GM23248 (cell line): ENCODE measurements around the gene DUSP9. TPM values are rescaled to one million over a fixed set of nuclear protein-coding genes. Genes with fewer than 3 reads are reported as not detected.

Source experiments
- DNase-seq: peaks from one replicate; pipeline ENCODE4 v3.0.0-alpha.2; 2015
- H2AFZ ChIP-seq: fragments of 200-600 bp; sonication (generic); 2 replicates; pipeline ENCODE4 v1.6.1; 2016; ENCODE audit warnings: antibody characterized with exemption
- H3F3A ChIP-seq: fragments of 200-600 bp; sonication (generic); 2 replicates; pipeline ENCODE4 v1.6.1; 2016; ENCODE audit warnings: mild to moderate bottlenecking, antibody characterized with exemption, mixed run types; ENCODE audit not compliant: insufficient read depth
- H3K27ac ChIP-seq: fragments of 200-600 bp; sonication (generic); 2 replicates; pipeline ENCODE4 v1.5.1; 2016; ENCODE audit warnings: mild to moderate bottlenecking
- H3K27me3 ChIP-seq: fragments of 200-600 bp; sonication (generic); replicated peaks from 2 replicates; pipeline ENCODE4 v1.6.1; 2016; ENCODE audit warnings: mild to moderate bottlenecking; ENCODE audit not compliant: insufficient read depth
- H3K36me3 ChIP-seq: fragments of 200-600 bp; sonication (generic); 2 replicates; pipeline ENCODE4 v1.6.1; 2016; ENCODE audit warnings: low read depth, mild to moderate bottlenecking
- H3K4me1 ChIP-seq: fragments of 200-600 bp; sonication (generic); 2 replicates; pipeline ENCODE4 v1.6.1; 2016; ENCODE audit warnings: mild to moderate bottlenecking; ENCODE audit not compliant: insufficient read depth
- H3K4me2 ChIP-seq: fragments of 200-600 bp; sonication (generic); one replicate; pipeline ENCODE4 v1.6.1; 2016; ENCODE audit warnings: mild to moderate bottlenecking; ENCODE audit not compliant: unreplicated experiment
- H3K4me3 ChIP-seq: fragments of 200-600 bp; sonication (generic); 2 replicates; pipeline ENCODE4 v1.5.1; 2016; ENCODE audit warnings: mild to moderate bottlenecking
- H3K79me2 ChIP-seq: fragments of 200-600 bp; sonication (generic); 2 replicates; pipeline ENCODE4 v1.6.1; 2016; ENCODE audit warnings: mild to moderate bottlenecking; ENCODE audit not compliant: insufficient read depth
- H3K9ac ChIP-seq: fragments of 200-600 bp; sonication (generic); 2 replicates; pipeline ENCODE4 v1.6.1; 2016; ENCODE audit warnings: mild to moderate bottlenecking
- H3K9me2 ChIP-seq: fragments of 200-600 bp; sonication (generic); 2 replicates; pipeline ENCODE4 v1.6.1; 2016; ENCODE audit warnings: mixed run types, mild to moderate bottlenecking, moderate library complexity; ENCODE audit not compliant: insufficient read depth
- H3K9me3 ChIP-seq: fragments of 200-600 bp; sonication (generic); one replicate; pipeline ENCODE4 v1.6.1; 2017; ENCODE audit warnings: low read depth
- H4K20me1 ChIP-seq: fragments of 200-600 bp; sonication (generic); 2 replicates; pipeline ENCODE4 v1.6.0; 2016; ENCODE audit not compliant: insufficient read depth
- EZH2 ChIP-seq: fragments of 200-600 bp; sonication (generic); IDR thresholded peaks from 2 replicates; pipeline ENCODE4 v1.6.1; 2018; ENCODE audit warnings: antibody characterized with exemption, mild to moderate bottlenecking; ENCODE audit not compliant: insufficient read depth, poor library complexity, severe bottlenecking
- EZH2phosphoT487 ChIP-seq: fragments of 200-600 bp; sonication (generic); IDR thresholded peaks from 2 replicates; pipeline ENCODE4 v1.6.1; 2018; ENCODE audit warnings: antibody characterized with exemption, moderate library complexity, mild to moderate bottlenecking, low read depth; ENCODE audit not compliant: insufficient read depth
- whole genome bisulfite sequencing, 2 experiments: methylation state at CpG; one replicate each; pipeline ENCODE4 v1.1.6; 2015 to 2017; ENCODE audit warnings: low lambda C conversion rate in 2 of 2, low coverage in 1 of 2; ENCODE audit errors: missing lambda C conversion rate in 2 of 2; 5-methylcytosine and 5-hydroxymethylcytosine counted together
- in situ Hi-C: fragments of 300-500 bp; cut with MboI; formaldehyde crosslinking; loops from 2 replicates; pipeline ENCODE4 v1.15.0; 2020
- polyA plus RNA-seq: library from polyadenylated mRNA; unstranded; fragments of >200 nt; fragmentation: Nextera tagmentation; extraction: Ambion mirVana; gene quantifications from 2 replicates; pipeline ENCODE4 v1.2.1, GENCODE V29; 2016
- total RNA-seq: library from RNA; depleted of rRNA; stranded (reverse); fragments of >200 nt; shearing (Covaris generic); gene quantifications from 2 replicates; pipeline ENCODE4 v1.2.3, GENCODE V29; 2014

DUSP9 gene
- total and polyA plus RNA-seq, 2 experiments from 2014 or later = not detected

DNA sequence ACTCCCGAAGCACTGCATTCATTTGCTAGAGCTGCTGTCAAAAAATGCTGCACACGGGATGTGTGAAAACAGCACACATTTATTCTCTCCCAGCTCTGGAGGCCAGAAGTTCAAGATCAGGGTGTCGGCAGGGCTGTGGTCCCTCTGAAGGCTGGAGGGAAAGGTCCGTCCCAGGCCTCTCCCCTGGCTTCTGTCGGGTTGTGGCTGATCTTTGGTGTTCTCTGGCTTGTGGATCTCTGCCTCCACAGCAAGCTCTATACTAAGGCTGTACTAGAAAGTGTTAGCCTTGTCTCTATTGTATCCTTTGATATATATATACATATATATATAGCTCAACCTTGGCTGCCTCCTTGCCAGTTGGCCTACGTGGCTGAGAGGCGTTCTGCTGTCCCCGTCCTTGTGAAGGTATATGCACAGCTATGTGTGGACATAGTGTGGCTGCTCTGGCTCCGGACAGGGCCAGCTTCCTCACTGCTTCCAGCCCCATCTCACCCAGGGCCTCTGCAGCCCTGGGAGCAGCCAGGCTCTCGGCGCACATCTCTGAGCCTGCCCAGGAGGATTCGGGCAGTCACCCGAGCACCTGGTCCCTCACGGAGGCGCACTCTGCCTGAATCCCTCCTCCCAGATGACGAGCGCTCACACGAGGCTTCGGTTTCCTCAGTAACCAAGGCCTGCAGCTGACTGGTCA, 15.0 kb upstream of the DUSP9 start:
- 64 to 73% methylated on average over 8 to 13 of the region's 19 CpGs for WGBS, 2 experiments
- no peak for DNase-seq
- no peak for TF ChIP-seq EZH2
- no peak for TF ChIP-seq EZH2phosphoT487

DNA sequence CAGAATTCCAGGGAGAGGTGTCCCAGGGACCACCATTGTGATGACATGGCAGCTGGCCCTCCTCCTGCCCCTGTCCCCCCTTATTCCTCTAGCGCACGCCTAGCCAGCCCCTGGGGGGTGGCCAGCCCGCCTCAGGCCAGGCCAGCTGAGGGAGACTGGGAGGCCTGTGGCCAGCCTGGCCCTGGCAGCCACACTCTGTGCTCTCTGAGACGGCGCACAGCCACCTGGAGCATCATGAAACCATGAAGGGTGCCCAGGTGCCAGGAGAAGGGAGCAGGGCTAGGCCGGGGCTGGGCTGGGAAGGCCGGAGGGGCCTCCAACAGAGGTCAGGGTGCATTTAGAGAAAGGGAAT, 14.4 kb upstream of the DUSP9 start:
- H3K36me3 ChIP-seq = no peaks in the 10 kb centered on the region
- no peaks in the 10 kb centered on the region for H3K9me2 ChIP-seq
- H3K9me3 ChIP-seq = no peaks in the 10 kb centered on the region
- H3K9ac ChIP-seq = no peak overlapping the region
- H4K20me1 ChIP-seq = no peaks in the 10 kb centered on the region
- no peak for DNase-seq
- no peaks in the 10 kb centered on the region for H3F3A ChIP-seq
- WGBS, 2 experiments = 33 to 39% methylated on average over 2 to 6 of the region's 7 CpGs
- no peak overlapping the region for H2AFZ ChIP-seq
- no peaks in the 10 kb centered on the region for H3K4me1 ChIP-seq
- no peak overlapping the region for H3K27ac ChIP-seq
- H3K27me3 ChIP-seq = no peaks in the 10 kb centered on the region
- in situ Hi-C loops = no loop called here
- H3K4me3 ChIP-seq = no peak overlapping the region
- TF ChIP-seq EZH2phosphoT487 (no peak), EZH2 (no peak)
- H3K4me2 ChIP-seq = no peak overlapping the region
- no peaks in the 10 kb centered on the region for H3K79me2 ChIP-seq

More for the DNA sequence above, 15.0 kb upstream of the DUSP9 start:
- in situ Hi-C loops = no loop called here
- H3K4me3 ChIP-seq = no peak overlapping the region
- no peaks in the 10 kb centered on the region for H3K9me3 ChIP-seq
- no peaks in the 10 kb centered on the region for H3K36me3 ChIP-seq
- H3K27me3 ChIP-seq = no peaks in the 10 kb centered on the region
- H3K4me1 ChIP-seq = no peaks in the 10 kb centered on the region
- no peak overlapping the region for H2AFZ ChIP-seq
- H3K9ac ChIP-seq = no peak overlapping the region
- no peaks in the 10 kb centered on the region for H3K79me2 ChIP-seq
- H3F3A ChIP-seq = no peaks in the 10 kb centered on the region
- H4K20me1 ChIP-seq = no peaks in the 10 kb centered on the region
- no peak overlapping the region for H3K27ac ChIP-seq
- H3K4me2 ChIP-seq = no peak overlapping the region
- H3K9me2 ChIP-seq = no peaks in the 10 kb centered on the region

DNA sequence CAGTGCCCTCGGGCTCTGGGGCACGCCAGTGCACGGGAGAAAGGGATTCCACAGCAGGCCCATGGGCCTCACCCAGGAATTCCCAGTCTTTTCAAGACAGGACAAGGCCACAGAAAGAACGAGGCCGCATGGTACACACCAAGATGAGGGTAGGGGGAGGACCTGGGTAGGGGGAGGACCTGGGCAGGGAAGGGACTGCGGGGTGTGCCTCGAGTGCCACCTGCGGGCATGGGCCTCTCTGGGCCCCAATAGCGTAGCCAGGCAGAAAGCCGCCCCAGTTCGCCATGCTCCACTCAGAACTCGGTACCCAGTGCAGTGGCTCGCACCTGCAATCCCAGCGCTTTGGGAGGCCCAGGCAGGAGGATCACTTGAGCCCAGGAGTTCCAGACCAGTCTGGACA, 14.0 kb upstream of the DUSP9 start:
- Histone ChIP-seq H4K20me1 (no peaks in the 10 kb centered on the region), H3K4me2 (no peak overlapping the region), H3K9me3 (no peaks in the 10 kb centered on the region), H3K79me2 (no peaks in the 10 kb centered on the region), H3K36me3 (no peaks in the 10 kb centered on the region), H3K27ac (no peak overlapping the region), H3K9ac (no peak overlapping the region), H3K4me3 (no peak overlapping the region), H3K4me1 (no peaks in the 10 kb centered on the region), H3K9me2 (no peaks in the 10 kb centered on the region), H3F3A (no peaks in the 10 kb centered on the region), H3K27me3 (no peaks in the 10 kb centered on the region), H2AFZ (no peak overlapping the region)
- in situ Hi-C loops = no loop called here
- no peak for TF ChIP-seq EZH2phosphoT487
- TF ChIP-seq EZH2 = no peak
- 47 to 68% methylated on average over 3 to 8 of the region's 14 CpGs for WGBS, 2 experiments
- DNase-seq = no peak

- H3K4me1 ChIP-seq = no peaks in the 10 kb centered on the region
- no peak overlapping the region for H2AFZ ChIP-seq
- no peak for DNase-seq
- H3K27me3 ChIP-seq = no peaks in the 10 kb centered on the region
- H3K4me2 ChIP-seq = no peak overlapping the region
- no peaks in the 10 kb centered on the region for H3K79me2 ChIP-seq
- H4K20me1 ChIP-seq = no peaks in the 10 kb centered on the region
- TF ChIP-seq EZH2 (no peak), EZH2phosphoT487 (no peak)
- H3K4me3 ChIP-seq = no peak overlapping the region
- no peaks in the 10 kb centered on the region for H3K36me3 ChIP-seq
- H3F3A ChIP-seq = no peaks in the 10 kb centered on the region
- H3K9me2 ChIP-seq = no peaks in the 10 kb centered on the region
- in situ Hi-C loops = no loop called here
- H3K9ac ChIP-seq = no peak overlapping the region
- no peak overlapping the region for H3K27ac ChIP-seq
- 50 to 59% methylated on average over 2 to 11 of the region's 15 CpGs for WGBS, 2 experiments
- no peaks in the 10 kb centered on the region for H3K9me3 ChIP-seq
These were observed 13.3 kb upstream of the DUSP9 start for GRCh38 chrX:153633607-153634180.

- no peaks in the 10 kb centered on the region for H3K36me3 ChIP-seq
- H3K27ac ChIP-seq = no peak overlapping the region
- no peaks in the 10 kb centered on the region for H3F3A ChIP-seq
- 74 to 81% methylated on average over 5 to 9 of the region's 9 CpGs for WGBS, 2 experiments
- no peak overlapping the region for H3K4me2 ChIP-seq
- in situ Hi-C loops = no loop called here
- H3K9ac ChIP-seq = no peak overlapping the region
- no peaks in the 10 kb centered on the region for H3K79me2 ChIP-seq
- no peak overlapping the region for H2AFZ ChIP-seq
- DNase-seq = no peak
- no peaks in the 10 kb centered on the region for H3K4me1 ChIP-seq
- TF ChIP-seq EZH2phosphoT487 (no peak), EZH2 (no peak)
- H4K20me1 ChIP-seq = no peaks in the 10 kb centered on the region
- no peak overlapping the region for H3K4me3 ChIP-seq
- H3K27me3 ChIP-seq = no peaks in the 10 kb centered on the region
- H3K9me2 ChIP-seq = no peaks in the 10 kb centered on the region
- no peaks in the 10 kb centered on the region for H3K9me3 ChIP-seq
These were observed 12.8 kb upstream of the DUSP9 start for GRCh38 chrX:153634236-153634635.
